Right lung (tissue), 10 donors: ENCODE data around the gene HSD11B1. TPM values are rescaled to one million over a fixed set of nuclear protein-coding genes. Genes with fewer than 3 reads are reported as not detected.
A peak's percentile ranks its signal among the peaks of the same experiment; 100 is the strongest.

Experiments used
- DNase-seq, 2 donors: peaks; one replicate each; pipeline ENCODE4 v3.0.0-alpha.2; 2013
- long read RNA-seq, 8 donors: transcript quantifications; one replicate each; lab custom pipeline, GENCODE V29; 2026
- polyA plus RNA-seq, 5 donors: library from polyadenylated mRNA; unstranded; fragments of 120-200 nt; gene quantifications; one replicate each; pipeline versions ENCODE4 v1.2.1 to v1.2.3, GENCODE V29; 2013; ENCODE audit warnings: inconsistent platforms in 1 of 5, low replicate concordance in 1 of 5; ENCODE audit not compliant: insufficient read length in 5 of 5, insufficient read depth in 1 of 5

The HSD11B1 gene
- polyA plus RNA-seq = 1 to 10 TPM; 4.6 to 9.0 (median 6.2) TPM
- long read RNA-seq, donor 1, partial matches to known transcripts = 0 of 4 reads
- long read RNA-seq, donor 1, other reads (novel, unspliced or antisense) = 0 of 4 reads
- long read RNA-seq, donor 2, partial matches to known transcripts = 0 of 2 reads
- long read RNA-seq, donor 2, other reads (novel, unspliced or antisense) = 0 of 2 reads
- long read RNA-seq, donor 3, partial matches to known transcripts = 0 of 2 reads
- long read RNA-seq, donor 3, other reads (novel, unspliced or antisense) = 0 of 2 reads
- long read RNA-seq, donor 4, partial matches to known transcripts = 0 of 2 reads
- long read RNA-seq, donor 4, other reads (novel, unspliced or antisense) = 0 of 2 reads
- long read RNA-seq, donor 5, transcript HSD11B1-202 (6 exons, 1,405 nt) = major isoform, 5 of 5 reads
- long read RNA-seq, donor 5, partial matches to known transcripts = 0 of 5 reads
- long read RNA-seq, donor 5, other reads (novel, unspliced or antisense) = 0 of 5 reads
- long read RNA-seq, donor 6, transcript HSD11B1-202 (6 exons, 1,405 nt) = major isoform, 6 of 6 reads
- long read RNA-seq, donor 6, partial matches to known transcripts = 0 of 6 reads
- long read RNA-seq, donor 6, other reads (novel, unspliced or antisense) = 0 of 6 reads
- long read RNA-seq, donor 7, partial matches to known transcripts = 0 of 2 reads
- long read RNA-seq, donor 7, other reads (novel, unspliced or antisense) = 0 of 2 reads
- long read RNA-seq, donor 8, partial matches to known transcripts = 0 of 1 reads
- long read RNA-seq, donor 8, other reads (novel, unspliced or antisense) = 0 of 1 reads

- peak; percentile 84 to 91 for DNase-seq
Measured at GRCh38 chr1:209704584-209704983, at the start of gene HSD11B1. TSS of gene HSD11B1 (plus strand) at chr1:209704846. CDS start at chr1:209704943, 97 bp downstream.

GRCh38 chr1:209655411-209656231 is 49.0 kb upstream of the HSD11B1 start:
- DNase-seq = no peak

- no peak for DNase-seq
Measured at GRCh38 chr1:209657140-209657879, 47.3 kb upstream of the HSD11B1 start.

- DNase-seq = no peak
Measured at GRCh38 chr1:209657918-209658317, 46.7 kb upstream of the HSD11B1 start.

GRCh38 chr1:209659909-209660308 is 44.7 kb upstream of the HSD11B1 start:
- DNase-seq = no peak

GRCh38 chr1:209661071-209661470 is 43.6 kb upstream of the HSD11B1 start:
- no peak for DNase-seq

- DNase-seq = no peak
Measured at GRCh38 chr1:209662879-209663327, 41.7 kb upstream of the HSD11B1 start.

GRCh38 chr1:209667103-209667502 is 37.5 kb upstream of the HSD11B1 start:
- DNase-seq = no peak

GRCh38 chr1:209667708-209668107 is 36.9 kb upstream of the HSD11B1 start:
- DNase-seq = no peak

GRCh38 chr1:209670441-209671082 is 34.1 kb upstream of the HSD11B1 start:
- no peak for DNase-seq

GRCh38 chr1:209672705-209673630 is 31.7 kb upstream of the HSD11B1 start:
- no peak for DNase-seq

- no peak for DNase-seq
Measured at GRCh38 chr1:209673631-209674417, 30.8 kb upstream of the HSD11B1 start.

- DNase-seq = peak; percentile 87
Measured at GRCh38 chr1:209674957-209675564, 29.6 kb upstream of the HSD11B1 start, which contains the start of gene G0S2. TSS of gene G0S2 (plus strand) at chr1:209675412. CDS start at chr1:209675685, 273 bp downstream.

GRCh38 chr1:209675565-209676154 is 29.0 kb upstream of the HSD11B1 start:
- DNase-seq = peak in 1 of 2 donors; percentile 74

GRCh38 chr1:209678981-209679539 is 25.6 kb upstream of the HSD11B1 start:
- DNase-seq = no peak

GRCh38 chr1:209685821-209686220 is 18.8 kb upstream of the HSD11B1 start:
- DNase-seq = no peak

- no peak for DNase-seq
Measured at GRCh38 chr1:209686322-209686721, 18.3 kb upstream of the HSD11B1 start.
